Activated naive CD4-positive, alpha-beta T cell treated with anti-CD3 and anti-CD28 coated beads for 36 hours (primary cell): ENCODE data around the gene APOF. TPM values are rescaled to one million over a fixed set of nuclear protein-coding genes. Genes with fewer than 3 reads are reported as not detected.
"Not testable (repeated sequence)": the region's sequence is repeated elsewhere in the genome, so short reads cannot be mapped to it uniquely, and the experiment has no call there.

Experiments
- CTCF ChIA-PET: fragments of 350-600 bp; sonication (Branson Sonifier 250); formaldehyde crosslinking; loops from one replicate; lab custom pipeline; 2021; ENCODE audit warnings: antibody characterized with exemption; lab: Charles Lee
- DNase-seq: peaks from one replicate; pipeline ENCODE4 v3.0.0-alpha.2; 2020
- H3K27ac Mint-ChIP-seq: one replicate; pipeline ENCODE4 v1.8.0; 2021; ENCODE audit warnings: mild to moderate bottlenecking, mixed read lengths
- H3K27me3 Mint-ChIP-seq: one replicate; pipeline ENCODE4 v1.8.0; 2021; ENCODE audit warnings: low read depth, mixed read lengths
- H3K36me3 Mint-ChIP-seq: one replicate; pipeline ENCODE4 v1.8.0; 2021; ENCODE audit warnings: low read depth, mixed read lengths
- H3K4me1 Mint-ChIP-seq: one replicate; pipeline ENCODE4 v1.8.0; 2021; ENCODE audit warnings: low read depth, mixed read lengths
- H3K4me3 Mint-ChIP-seq: one replicate; pipeline ENCODE4 v1.8.0; 2021; ENCODE audit warnings: mild to moderate bottlenecking, moderate library complexity, mixed read lengths
- H3K9me3 Mint-ChIP-seq: one replicate; pipeline ENCODE4 v1.8.0; 2021; ENCODE audit warnings: mixed read lengths
- intact Hi-C: fragments of 100-400 bp; cut with micrococcal nuclease; formaldehyde crosslinking; loops from one replicate; pipeline ENCODE4 v1.15.1; 2023
- total RNA-seq, 2 experiments: library from RNA; stranded (reverse); gene quantifications; one replicate each; pipeline ENCODE4 v1.2.3, GENCODE V29; 2021

The APOF gene
- total RNA-seq, 2 experiments from 2014 or later = not detected

DNA sequence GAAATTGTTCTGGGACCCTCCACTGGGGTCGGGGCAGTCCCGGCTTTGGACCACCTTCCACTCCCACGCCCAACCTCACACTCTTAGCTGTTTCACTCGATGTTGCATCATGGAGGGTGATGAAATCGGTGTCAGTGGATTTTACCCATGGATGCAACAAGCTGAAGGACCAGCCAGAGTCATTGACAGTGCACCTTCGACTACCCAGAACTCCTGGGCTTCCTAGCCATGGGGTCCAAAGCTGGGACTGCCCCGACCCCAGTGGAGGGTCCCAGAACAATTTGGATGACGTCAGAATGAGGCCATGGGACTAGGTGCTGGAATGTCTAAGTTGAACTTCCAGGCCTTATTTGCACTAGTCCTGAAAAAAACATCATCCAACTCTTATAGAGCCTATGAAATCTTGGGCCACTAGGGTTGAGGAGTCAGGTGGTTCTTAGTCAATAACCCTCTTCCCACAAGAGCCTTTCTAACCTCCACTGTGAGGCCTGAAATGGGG lies 24.9 kb downstream of the APOF start:
- intact Hi-C loops = loop anchor here (1.0 to 10.0 kb wide), 18 partner anchors 22 to 1926 kb away; partner anchors contain the start of genes CS, DDIT3, DNAJC14 and MBD6
- Mint-ChIP-seq H3K4me1 (peaks cover 58% of the 10 kb centered on the region), H3K9me3 (no peaks in the 10 kb centered on the region), H3K4me3 (peak overlapping the region; percentile 49), H3K27me3 (no peaks in the 10 kb centered on the region), H3K27ac (peak overlapping the region; percentile 99), H3K36me3 (peaks cover 6% of the 10 kb centered on the region)
- DNase-seq = peak; percentile 13
- CTCF ChIA-PET = interaction anchor here (0.7 to 2.3 kb wide), 10 partner anchors 9 to 220 kb away, joined by 3 to 9 read pairs (median 4); partner anchors contain the start of genes CNPY2, STAT2 and ZC3H10

DNA sequence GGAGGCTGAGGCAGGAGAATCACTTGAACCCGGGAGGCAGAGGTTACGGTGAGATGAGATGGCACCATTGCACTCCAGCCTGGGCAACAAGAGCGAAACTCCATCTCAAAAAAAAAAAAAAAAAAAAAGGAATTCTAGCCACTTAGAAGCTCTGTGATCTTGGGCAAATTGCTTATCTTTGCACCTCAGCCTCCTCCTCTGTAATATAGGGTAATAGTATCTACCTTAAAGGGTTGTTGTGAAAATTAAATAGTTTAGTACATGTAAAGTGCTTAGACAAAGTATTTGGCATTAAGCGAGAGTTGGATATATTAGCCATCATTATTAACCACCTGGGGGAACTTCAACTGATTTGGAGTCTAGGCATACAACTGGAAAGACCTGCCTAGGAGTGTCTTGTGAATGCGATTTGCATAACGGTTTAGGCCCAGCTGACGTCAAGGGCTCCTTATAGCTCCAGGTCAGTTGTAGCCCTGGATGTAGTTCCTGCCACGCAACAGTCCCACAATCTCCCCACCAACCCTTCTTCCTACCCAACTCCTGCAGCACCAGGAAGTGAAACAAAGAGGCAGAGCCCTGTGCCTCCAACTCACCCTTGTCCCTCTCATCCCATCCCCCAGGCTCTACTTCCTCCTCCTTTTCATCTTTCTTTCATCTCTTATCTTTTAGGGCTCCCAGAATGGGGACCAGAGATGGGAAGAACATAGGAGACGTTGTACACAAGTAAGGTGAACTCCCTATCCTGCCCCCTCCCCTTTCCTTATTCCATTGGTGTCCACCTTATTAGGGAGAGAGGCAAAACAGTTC lies 26.1 kb downstream of the APOF start:
- CTCF ChIA-PET = interaction anchor here (0.6 to 2.1 kb wide), 5 partner anchors 18 to 237 kb away, joined by 4 to 9 read pairs (median 5); partner anchors contain the start of genes CNPY2 and STAT2
- no peak for DNase-seq
- Mint-ChIP-seq H3K27ac (peak overlapping the region; percentile 80), H3K4me1 (peaks cover 64% of the 10 kb centered on the region), H3K4me3 (peak overlapping the region; percentile 32), H3K27me3 (no peaks in the 10 kb centered on the region), H3K9me3 (no peaks in the 10 kb centered on the region), H3K36me3 (peaks cover 6% of the 10 kb centered on the region)
- intact Hi-C loops = loop anchor here (5.0 to 10.0 kb wide), 8 partner anchors 301 to 1924 kb away; partner anchors contain the start of genes DDIT3, DNAJC14, MBD6 and NEMP1

DNA sequence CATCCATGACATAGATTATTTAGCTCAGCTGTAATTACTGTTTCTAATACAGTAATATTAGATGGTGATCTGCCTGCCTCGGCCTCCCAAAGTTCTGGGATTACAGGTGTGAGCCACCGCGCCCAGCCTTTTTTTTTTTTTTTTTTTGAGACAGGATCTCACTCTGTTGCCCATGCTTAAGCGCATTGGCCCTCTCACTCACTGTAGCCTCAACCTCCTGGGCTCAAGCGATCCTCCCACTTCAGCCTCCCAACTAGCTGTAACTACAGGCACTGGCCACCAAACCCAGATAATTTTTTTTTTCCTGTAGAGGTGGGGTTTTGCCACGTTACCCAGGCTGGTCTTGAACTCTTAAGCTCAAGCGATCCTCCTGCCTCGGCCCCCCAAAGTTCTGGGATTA lies 27.1 kb downstream of the APOF start:
- H3K36me3 Mint-ChIP-seq, H3K9me3 Mint-ChIP-seq, H3K4me3 Mint-ChIP-seq, H3K27me3 Mint-ChIP-seq, H3K27ac Mint-ChIP-seq, DNase-seq: not testable (repeated sequence)
- intact Hi-C loops = loop anchor here (5.0 to 10.0 kb wide), 8 partner anchors 302 to 1923 kb away; partner anchors contain the start of genes DDIT3, DNAJC14, MBD6 and NEMP1
- CTCF ChIA-PET = interaction anchor here (0.8 to 4.2 kb wide), 4 partner anchors 8 to 113 kb away, joined by 5 to 18 read pairs (median 5); partner anchors contain the start of gene STAT2
- H3K4me1 Mint-ChIP-seq = peaks cover 60% of the 10 kb centered on the region

DNA sequence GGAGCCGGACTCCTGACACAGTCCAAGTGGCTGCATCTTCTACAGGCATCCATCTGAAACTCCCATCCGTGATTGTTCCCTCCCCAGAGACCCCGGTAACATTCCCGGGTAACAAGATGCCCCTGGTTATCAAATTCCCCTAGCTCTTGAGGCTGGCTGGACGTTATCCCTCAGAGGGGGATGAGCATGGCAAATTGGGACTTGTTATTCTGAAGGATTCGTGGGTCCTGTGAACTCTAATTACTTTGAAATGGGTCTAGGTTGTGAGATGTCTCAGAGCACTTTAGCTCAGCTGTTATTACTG lies 28.2 kb downstream of the APOF start:
- CTCF ChIA-PET = interaction anchor here (0.6 to 4.2 kb wide), 4 partner anchors 9 to 50 kb away, joined by 3 to 18 read pairs (median 4); partner anchors contain the start of genes CNPY2 and STAT2
- H3K27me3 Mint-ChIP-seq = no peaks in the 10 kb centered on the region
- intact Hi-C loops = loop anchor here (1.0 to 10.0 kb wide), 13 partner anchors 18 to 1350 kb away; partner anchors contain the start of genes CS, DDIT3, MBD6 and NEMP1
- H3K9me3 Mint-ChIP-seq = no peaks in the 10 kb centered on the region
- H3K4me1 Mint-ChIP-seq = peaks cover 49% of the 10 kb centered on the region
- peak overlapping the region; percentile 100 for H3K27ac Mint-ChIP-seq
- no peak for DNase-seq
- H3K4me3 Mint-ChIP-seq = peak overlapping the region; percentile 97
- H3K36me3 Mint-ChIP-seq = peaks cover 9% of the 10 kb centered on the region

DNA sequence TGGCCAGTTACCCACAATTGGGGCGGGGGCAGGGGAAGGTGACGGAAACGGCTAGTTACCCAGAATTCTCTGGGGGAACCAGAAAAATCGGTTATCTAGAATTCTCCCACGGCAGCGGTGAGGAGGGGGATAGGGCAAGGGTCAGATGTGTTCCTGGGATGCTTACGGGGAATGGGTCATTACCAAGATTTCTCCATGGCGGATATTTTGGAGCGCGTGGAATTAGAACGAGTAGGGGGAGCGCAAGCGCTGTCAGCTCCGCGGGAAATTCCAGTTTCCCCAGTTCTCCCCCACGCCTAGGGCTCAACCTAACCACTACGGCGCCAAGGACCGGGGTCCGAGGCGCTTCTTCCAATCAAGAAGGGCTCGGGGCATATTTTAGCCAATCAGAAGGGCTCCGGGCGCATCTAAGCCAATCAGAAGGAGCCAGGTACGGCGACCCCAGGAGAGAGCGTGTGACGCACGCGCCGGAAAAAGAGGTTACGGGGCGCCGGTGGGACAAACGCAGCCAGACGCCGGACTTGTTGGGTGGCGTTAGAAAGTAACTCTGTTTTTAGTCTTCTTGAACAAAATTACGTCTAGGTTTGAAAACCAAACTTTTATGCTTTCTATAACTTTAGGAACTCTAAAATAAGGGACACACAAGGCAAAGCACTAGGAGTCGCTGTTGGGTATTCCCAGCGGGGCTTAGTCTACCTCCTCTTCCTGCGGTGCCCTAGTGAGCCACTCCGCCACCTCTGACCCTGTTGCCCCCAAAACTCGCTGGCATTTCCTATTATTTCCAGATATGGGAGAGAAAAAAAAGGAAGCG lies 28.8 kb downstream of the APOF start, which contains the start of gene PAN2:
Gene PAN2, minus strand, starts transcription at position 322 of the 811 bp plus-strand sequence. CDS start 906 bp downstream, outside the sequence.
- intact Hi-C loops = loop anchor here (1.0 to 10.0 kb wide), 15 partner anchors 13 to 1349 kb away; partner anchors contain the start of genes CS, DDIT3, MBD6 and NEMP1
- H3K36me3 Mint-ChIP-seq = peaks cover 6% of the 10 kb centered on the region
- H3K9me3 Mint-ChIP-seq = no peaks in the 10 kb centered on the region
- peak within 1 kb of the TSS; percentile 97 for H3K4me3 Mint-ChIP-seq
- H3K27me3 Mint-ChIP-seq = no peaks in the 10 kb centered on the region
- H3K4me1 Mint-ChIP-seq = peaks cover 44% of the 10 kb centered on the region
- H3K27ac Mint-ChIP-seq = peak within 1 kb of the TSS; percentile 100
- CTCF ChIA-PET = interaction anchor here (0.5 to 4.2 kb wide), 9 partner anchors 10 to 248 kb away, joined by 3 to 18 read pairs (median 4); partner anchors contain the start of genes CNPY2 and STAT2
- peak; percentile 98 for DNase-seq

- intact Hi-C loops = loop anchor here (1.0 to 10.0 kb wide), 6 partner anchors 12 to 1348 kb away; partner anchors contain the start of genes DDIT3, MBD6, NEMP1 and RAB5B
- Mint-ChIP-seq H3K4me3 (peak overlapping the region; percentile 97), H3K36me3 (peaks cover 4% of the 10 kb centered on the region), H3K27me3 (no peaks in the 10 kb centered on the region), H3K9me3 (no peaks in the 10 kb centered on the region), H3K27ac (peak overlapping the region; percentile 100), H3K4me1 (peaks cover 37% of the 10 kb centered on the region)
- DNase-seq = no peak
- CTCF ChIA-PET = interaction anchor here (0.5 to 4.2 kb wide), 5 partner anchors 12 to 143 kb away, joined by 3 to 18 read pairs (median 5); partner anchors contain the start of gene STAT2
Observed at GRCh38 chr12:56333197-56333678, 29.4 kb downstream of the APOF start.

DNA sequence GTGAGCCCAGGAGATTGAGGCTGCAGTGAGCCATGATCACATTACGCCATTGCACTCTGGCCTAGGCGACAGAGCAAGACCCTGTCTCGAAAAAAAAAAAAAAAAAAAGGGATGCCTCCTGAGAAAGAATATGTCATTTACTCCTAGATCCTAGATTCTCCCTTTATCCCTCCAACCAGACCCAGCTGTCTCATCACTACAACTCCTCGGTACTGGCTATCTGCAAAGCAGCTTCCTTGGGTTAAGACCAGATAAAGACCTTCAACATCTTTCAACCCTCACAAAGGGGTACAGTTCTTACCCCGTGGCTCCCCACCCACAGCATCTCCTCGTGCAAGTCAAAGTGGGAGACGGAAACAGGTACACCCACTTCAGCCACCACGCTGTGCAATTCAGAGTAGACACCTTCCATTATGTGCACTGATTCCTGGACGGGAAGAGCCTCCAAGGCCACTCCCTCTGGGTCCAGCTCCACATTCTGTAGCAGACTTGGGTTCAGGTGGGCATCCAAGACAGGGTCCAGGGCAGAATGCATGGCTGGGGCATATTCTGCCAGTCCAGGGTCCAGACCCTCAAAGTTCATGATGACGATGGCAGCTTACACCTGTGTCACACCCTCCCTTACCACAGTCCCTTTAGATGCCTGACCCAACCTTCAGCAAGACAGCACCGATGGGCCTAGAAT lies 30.0 kb downstream of the APOF start:
- CTCF ChIA-PET = interaction anchor here (1.0 to 4.2 kb wide), 4 partner anchors 9 to 131 kb away, joined by 3 to 18 read pairs (median 6); partner anchors contain the start of gene STAT2
- intact Hi-C loops = loop anchor here (1.0 to 10.0 kb wide), 6 partner anchors 11 to 1348 kb away; partner anchors contain the start of genes DDIT3, MBD6, NEMP1 and RAB5B
- Mint-ChIP-seq H3K27me3 (no peaks in the 10 kb centered on the region), H3K4me1 (peaks cover 32% of the 10 kb centered on the region), H3K9me3 (no peaks in the 10 kb centered on the region), H3K4me3 (peak overlapping the region; percentile 97), H3K27ac (peak overlapping the region; percentile 100), H3K36me3 (peaks cover 4% of the 10 kb centered on the region)
- peak; percentile 12 for DNase-seq

GRCh38 chr12:56330936-56331490 lies 31.6 kb downstream of the APOF start:
- intact Hi-C loops = loop anchor here (10.0 kb wide), 4 partner anchors 356 to 1346 kb away; partner anchors contain the start of genes DDIT3, MBD6, NEMP1 and RAB5B
- Mint-ChIP-seq H3K36me3 (peaks cover 10% of the 10 kb centered on the region), H3K4me3 (no peak overlapping the region), H3K9me3 (no peaks in the 10 kb centered on the region), H3K27me3 (no peaks in the 10 kb centered on the region), H3K4me1 (peaks cover 20% of the 10 kb centered on the region), H3K27ac (no peak overlapping the region)
- no peak for DNase-seq
- CTCF ChIA-PET = no interaction called here

DNA sequence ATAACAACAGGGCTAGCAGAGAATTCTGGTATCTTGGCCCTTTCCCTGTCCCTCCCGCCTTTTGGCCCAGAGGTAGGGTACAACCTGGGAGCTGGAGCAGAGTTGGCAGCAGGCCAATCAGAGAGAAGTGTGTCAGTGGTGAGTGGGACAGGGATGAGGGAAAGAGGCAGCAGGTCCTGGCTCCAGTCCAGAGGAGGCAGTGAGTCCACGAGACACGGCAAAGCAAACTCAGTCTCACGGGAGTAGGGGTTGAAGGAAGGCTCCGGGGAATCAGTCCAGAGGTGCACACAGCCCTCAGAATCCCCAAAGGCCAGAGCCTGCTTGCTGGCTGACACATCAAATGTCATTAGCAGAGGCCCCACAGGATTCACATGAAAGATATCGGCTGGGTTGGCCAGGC lies 36.1 kb downstream of the APOF start:
- Mint-ChIP-seq H3K27me3 (no peaks in the 10 kb centered on the region), H3K27ac (no peak overlapping the region), H3K4me3 (no peak overlapping the region), H3K36me3 (peaks cover 21% of the 10 kb centered on the region), H3K9me3 (no peaks in the 10 kb centered on the region), H3K4me1 (peaks cover 3% of the 10 kb centered on the region)
- CTCF ChIA-PET = interaction anchor here (0.6 kb wide), 1 partner anchor 9 kb away, joined by 3 read pairs; no protein-coding TSS in a partner anchor
- no peak for DNase-seq
- intact Hi-C loops = no loop called here

DNA sequence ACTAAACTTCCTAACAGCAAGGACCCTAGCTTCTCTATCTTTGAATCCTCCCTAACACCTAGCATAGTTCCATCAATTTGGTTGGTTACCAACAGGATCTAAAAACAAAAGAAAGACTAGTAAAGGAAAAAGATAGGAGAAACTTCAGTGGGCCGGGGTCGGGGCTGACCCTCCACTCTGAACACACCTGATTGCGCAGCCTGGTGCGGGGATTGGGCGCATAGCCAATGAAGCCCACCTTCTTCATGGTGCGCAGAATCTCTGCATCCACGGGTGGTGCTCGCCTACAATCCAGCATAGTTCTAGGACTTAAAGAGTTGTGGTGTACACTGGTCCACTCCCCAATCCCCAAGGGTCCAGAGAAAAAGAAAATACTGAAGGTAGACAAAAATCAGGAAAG lies 36.5 kb downstream of the APOF start:
- peaks cover 20% of the 10 kb centered on the region for H3K36me3 Mint-ChIP-seq
- CTCF ChIA-PET = interaction anchor here (0.8 to 1.3 kb wide), 2 partner anchors 10 to 134 kb away, joined by 3 to 4 read pairs; partner anchors contain the start of gene CNPY2
- no peak overlapping the region for H3K27ac Mint-ChIP-seq

More for the DNA sequence above, 36.5 kb downstream of the APOF start:
- intact Hi-C loops = no loop called here
- no peaks in the 10 kb centered on the region for H3K4me1 Mint-ChIP-seq
- no peak for DNase-seq
- no peaks in the 10 kb centered on the region for H3K9me3 Mint-ChIP-seq
- H3K4me3 Mint-ChIP-seq = no peak overlapping the region
- no peaks in the 10 kb centered on the region for H3K27me3 Mint-ChIP-seq
